WI38 (cell line): Measurements from ENCODE around the gene PRR15L.

Experiments used
- H3K4me3 ChIP-seq: 2 replicates; pipeline ENCODE4 v1.5.1; 2011; ENCODE audit warnings: low read depth, mild to moderate bottlenecking, control low read depth, low read length
- TF ChIP-seq, protein P1 (sequence below): IDR thresholded peaks from 2 replicates; pipeline ENCODE4 v1.5.1; 2012; ENCODE audit warnings: low read depth, mild to moderate bottlenecking, control low read depth, low read length

Gene PRR15L

DNA sequence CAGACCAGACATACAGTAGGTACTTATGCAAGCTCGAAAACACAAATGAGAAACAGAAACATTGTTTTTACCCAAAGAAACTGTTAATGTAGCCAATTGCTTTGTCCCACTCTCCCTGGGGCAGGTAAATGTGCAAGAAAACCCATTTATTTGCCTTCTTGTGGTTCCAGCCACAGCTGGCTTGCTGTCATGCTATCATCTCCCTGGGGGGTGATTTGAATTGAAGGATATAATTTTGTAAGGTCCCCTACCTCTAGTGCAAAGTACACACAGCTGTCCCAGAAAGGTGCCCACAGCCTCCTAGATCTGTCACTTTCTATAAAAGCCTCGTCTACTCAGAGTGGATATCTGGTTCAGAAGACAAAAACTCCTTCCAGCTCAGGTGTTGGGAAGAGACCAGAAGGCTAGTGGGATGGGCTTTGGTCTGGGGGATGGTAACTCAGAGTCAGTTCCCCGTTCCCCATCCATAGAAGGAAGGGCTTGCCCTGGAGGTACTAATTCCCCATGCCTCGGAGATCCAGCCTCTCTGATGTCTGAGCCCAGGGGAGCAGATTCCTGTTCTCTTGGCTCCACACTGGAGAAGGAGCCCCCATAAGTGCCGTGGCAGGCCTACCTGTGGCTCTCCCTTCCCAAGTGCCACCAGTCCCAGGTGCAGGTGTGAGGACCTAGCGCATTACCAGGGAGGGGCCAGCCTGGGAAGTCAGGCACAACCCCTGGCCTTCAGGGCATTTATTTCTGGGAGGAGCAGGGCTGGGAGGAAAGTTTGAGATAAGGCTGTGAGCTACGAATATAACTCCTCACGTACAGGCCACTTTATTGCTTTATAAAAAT, 2.4 kb upstream of the PRR15L start:
- H3K4me3 ChIP-seq, result no peak overlapping the region
- TF ChIP-seq, protein P1, sequence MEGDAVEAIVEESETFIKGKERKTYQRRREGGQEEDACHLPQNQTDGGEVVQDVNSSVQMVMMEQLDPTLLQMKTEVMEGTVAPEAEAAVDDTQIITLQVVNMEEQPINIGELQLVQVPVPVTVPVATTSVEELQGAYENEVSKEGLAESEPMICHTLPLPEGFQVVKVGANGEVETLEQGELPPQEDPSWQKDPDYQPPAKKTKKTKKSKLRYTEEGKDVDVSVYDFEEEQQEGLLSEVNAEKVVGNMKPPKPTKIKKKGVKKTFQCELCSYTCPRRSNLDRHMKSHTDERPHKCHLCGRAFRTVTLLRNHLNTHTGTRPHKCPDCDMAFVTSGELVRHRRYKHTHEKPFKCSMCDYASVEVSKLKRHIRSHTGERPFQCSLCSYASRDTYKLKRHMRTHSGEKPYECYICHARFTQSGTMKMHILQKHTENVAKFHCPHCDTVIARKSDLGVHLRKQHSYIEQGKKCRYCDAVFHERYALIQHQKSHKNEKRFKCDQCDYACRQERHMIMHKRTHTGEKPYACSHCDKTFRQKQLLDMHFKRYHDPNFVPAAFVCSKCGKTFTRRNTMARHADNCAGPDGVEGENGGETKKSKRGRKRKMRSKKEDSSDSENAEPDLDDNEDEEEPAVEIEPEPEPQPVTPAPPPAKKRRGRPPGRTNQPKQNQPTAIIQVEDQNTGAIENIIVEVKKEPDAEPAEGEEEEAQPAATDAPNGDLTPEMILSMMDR, result no peak

DNA sequence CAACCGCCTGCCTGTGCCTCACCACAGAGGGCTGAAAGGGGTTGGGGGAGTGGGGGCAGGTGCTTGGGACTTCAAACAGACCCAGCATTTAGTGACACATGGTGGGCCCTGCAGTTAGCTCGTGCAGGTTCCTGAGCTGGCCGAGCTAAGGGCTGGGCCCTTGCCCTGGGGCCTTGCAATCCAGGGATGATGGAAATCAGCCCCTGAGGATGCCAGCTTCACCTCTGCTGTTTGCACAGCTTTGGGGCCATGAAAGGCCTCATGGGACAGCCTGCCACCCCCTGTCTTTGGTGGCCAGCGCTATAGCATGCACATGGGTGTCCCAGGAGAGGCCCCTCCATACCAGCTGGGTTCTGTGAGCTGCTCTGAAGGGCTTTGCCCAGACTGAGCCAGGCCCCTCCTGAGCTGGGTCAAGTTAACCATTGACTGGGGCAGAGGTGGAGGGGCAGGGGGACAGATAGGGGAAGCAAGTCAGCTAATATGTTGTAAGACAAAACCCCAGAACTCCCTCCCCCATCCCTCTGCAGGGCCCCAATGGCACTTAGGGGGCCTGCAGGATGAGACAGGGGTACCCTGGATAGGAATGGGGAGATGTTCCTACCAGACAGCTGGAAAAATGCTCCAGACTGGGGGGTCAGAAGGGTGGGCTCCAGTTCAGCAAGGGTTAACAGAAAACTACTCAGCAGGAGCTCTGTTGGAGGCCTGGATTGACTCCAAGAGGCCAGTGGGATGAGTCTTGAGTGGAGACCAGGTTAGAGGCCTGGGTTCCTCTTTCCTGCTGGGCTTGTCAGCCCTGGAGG, 692 bp downstream of the PRR15L start:
- no peak overlapping the region for H3K4me3 ChIP-seq
- TF ChIP-seq, protein P1, result no peak

DNA sequence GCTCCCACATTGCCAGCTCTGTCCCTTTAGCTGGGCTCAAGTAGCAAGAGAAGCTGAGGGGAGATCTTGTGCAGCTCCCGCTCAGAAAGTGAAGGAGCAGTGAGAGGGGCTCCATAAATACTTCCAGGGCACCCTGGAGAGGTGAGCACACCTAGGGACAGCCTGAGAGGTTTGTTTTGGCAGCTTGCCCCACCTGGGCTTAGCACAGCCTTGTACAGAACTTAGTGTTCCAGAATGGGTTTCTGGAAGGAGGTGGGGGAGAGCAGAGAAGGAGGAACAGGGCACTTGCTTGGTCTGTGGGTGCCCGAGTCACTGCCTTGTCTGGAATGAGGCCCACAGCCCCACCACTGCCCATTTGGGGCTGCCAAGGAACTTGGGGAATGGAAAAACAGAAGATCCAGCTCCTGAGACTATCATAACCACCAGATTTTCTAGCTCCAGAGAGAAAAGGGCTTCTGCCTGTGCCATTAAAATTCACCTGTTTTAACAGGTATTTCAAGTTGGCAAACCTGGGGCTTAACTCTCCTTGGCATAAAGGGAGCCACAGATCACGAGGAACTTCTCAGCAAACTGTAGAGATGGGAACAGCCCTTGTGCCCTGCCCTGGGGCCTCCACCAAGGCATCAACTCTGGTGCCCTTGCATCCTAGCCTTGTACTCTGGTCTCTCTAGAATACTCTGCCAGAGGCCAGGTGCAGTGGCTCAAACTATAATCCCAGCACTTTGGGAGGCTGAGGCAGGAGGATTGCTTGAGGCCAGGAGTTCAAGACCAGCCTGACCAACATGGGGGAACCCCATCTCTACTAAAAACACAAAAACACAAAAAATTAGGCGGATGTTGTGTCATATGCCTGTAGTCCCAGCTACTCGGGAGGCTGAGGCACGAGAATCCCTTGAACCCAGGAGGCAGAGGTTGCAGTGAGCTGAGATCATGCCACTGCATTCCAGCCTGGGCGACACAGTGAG, 1.9 kb downstream of the PRR15L start:
- H3K4me3 ChIP-seq, result no peak overlapping the region
- TF ChIP-seq, protein P1, result no peak

DNA sequence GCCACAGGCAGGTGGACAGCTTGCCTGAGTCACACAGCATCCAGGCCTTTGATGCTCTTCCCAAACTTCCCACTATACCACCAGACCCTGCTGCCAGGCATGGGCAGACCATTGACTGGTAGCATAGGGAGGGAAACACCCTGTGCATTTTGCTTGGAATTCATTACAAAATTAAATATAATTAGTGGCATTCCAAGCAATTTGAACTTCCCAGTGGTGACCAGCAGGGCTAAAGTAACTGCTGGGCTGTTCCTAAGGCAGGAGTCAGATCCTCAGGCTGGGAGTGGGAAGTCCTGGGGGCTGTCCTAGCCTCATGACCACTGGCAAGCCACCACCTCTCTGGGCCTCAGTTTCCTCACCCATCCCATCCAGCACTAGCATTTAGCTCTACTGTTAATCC, 3.8 kb downstream of the PRR15L start:
- TF ChIP-seq, protein P1, result no peak
- H3K4me3 ChIP-seq, result no peak overlapping the region

DNA sequence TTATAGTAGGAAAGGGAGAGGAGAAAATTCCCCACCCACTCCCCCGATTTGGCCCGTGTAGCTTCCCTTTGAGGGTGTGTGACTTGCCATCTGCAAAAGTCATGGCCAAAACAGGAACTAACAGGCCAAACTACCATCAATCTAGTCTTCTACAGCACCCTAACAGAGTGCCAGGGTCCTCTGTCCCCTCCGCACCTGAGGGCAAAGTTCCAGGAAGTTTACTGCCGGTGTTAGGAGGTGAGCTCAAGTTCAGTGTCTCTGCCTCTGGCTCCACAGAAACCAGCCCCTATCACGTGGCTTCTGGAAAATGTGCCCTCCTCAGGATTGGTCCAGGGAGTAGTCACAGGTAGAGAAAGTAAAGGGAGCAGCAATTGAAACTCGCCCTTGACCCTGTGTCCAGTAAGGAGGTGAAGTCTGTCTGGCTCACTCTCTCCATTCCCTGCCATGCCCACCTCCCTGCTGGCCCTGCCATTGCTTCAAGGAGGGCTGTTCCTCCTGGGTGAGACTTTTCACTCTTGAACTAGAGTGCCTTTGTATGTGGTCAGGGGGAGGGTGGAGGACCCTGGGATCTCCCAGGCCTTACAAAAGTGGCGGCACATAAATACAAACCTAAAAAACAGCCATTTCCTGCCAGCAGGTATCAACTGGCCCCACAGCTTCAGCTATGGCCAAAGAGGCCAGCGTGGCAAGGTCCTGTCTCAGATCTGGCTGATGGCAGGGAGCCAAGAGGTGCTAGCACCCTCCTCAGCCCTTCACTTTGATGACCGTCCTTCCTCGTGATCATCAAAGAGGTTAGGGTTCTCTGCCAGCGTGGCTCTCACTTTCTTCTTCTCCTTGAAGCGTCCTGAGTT, 5.3 kb downstream of the PRR15L start:
- TF ChIP-seq, protein P1, result no peak

DNA sequence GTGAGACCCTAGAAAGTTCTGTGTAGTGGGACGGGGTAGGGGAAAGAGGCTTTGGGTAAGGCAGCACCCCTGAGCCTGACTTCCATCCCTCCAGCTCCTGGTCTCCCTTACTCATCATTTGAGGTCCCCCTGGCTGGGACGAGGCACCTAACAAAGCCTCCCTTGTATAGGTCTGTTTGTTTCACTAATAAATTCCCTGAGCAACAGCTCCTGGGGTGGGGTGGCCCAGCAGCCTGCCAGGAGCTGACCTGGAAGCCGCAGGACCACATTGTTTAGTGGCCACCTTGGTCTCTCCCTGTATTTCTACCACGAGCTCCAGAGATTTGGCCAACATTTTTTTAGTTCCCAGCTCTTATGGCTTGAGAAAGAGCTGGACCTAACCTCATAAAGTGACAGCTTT, 7.2 kb downstream of the PRR15L start:
- H3K4me3 ChIP-seq, result no peak overlapping the region
- TF ChIP-seq, protein P1, result no peak

More for the DNA sequence above, 5.3 kb downstream of the PRR15L start:
- no peak overlapping the region for H3K4me3 ChIP-seq
